Muscle of leg (tissue), 11 donors: ENCODE data around the gene KCNN3. TPM values are rescaled to one million over a fixed set of nuclear protein-coding genes. Genes with fewer than 3 reads are reported as not detected.

Source experiments
- DNase-seq: peaks from one replicate; pipeline ENCODE4 v3.0.0; 2013
- H3K27ac ChIP-seq: one replicate; pipeline ENCODE4 v1.5.1; 2013; ENCODE audit warnings: mild to moderate bottlenecking, low read length, control low read depth
- H3K27me3 ChIP-seq: one replicate; pipeline ENCODE4 v1.6.1; 2013; ENCODE audit warnings: low read length; ENCODE audit not compliant: control insufficient read depth, insufficient read depth
- H3K36me3 ChIP-seq: one replicate; pipeline ENCODE4 v1.6.1; 2013; ENCODE audit warnings: low read length; ENCODE audit not compliant: control insufficient read depth, insufficient read depth
- H3K4me1 ChIP-seq: one replicate; pipeline ENCODE4 v1.6.1; 2013; ENCODE audit warnings: low read length; ENCODE audit not compliant: control insufficient read depth, insufficient read depth
- H3K4me3 ChIP-seq: one replicate; pipeline ENCODE4 v1.5.1; 2013; ENCODE audit warnings: low read length, control low read depth
- H3K9me3 ChIP-seq: replicated peaks from 2 replicates; pipeline ENCODE4 v1.6.1; 2013; ENCODE audit warnings: low read depth, low read length; ENCODE audit not compliant: control insufficient read depth
- WGBS: methylation state at CpG from one replicate; pipeline ENCODE4 v1.1.5; 2013; ENCODE audit warnings: missing lambda C conversion rate; ENCODE audit not compliant: insufficient coverage; 5-methylcytosine and 5-hydroxymethylcytosine counted together
- polyA plus RNA-seq, 8 donors: library from polyadenylated mRNA; unstranded; fragments of 120-200 nt; gene quantifications; one replicate each; pipeline versions ENCODE4 v1.2.1 to v1.2.3, GENCODE V29; 2013; ENCODE audit warnings: inconsistent platforms in 1 of 8, low replicate concordance in 1 of 8; ENCODE audit not compliant: insufficient read length in 8 of 8, insufficient read depth in 1 of 8
- total RNA-seq: library from RNA; stranded (reverse); fragments of 120-200 nt; gene quantifications from one replicate; pipeline ENCODE4 v1.2.4, GENCODE V29; 2013

Gene KCNN3
- total and polyA plus RNA-seq, 9 donors: 5.1 to 9.6 (median 7.5) TPM

DNA sequence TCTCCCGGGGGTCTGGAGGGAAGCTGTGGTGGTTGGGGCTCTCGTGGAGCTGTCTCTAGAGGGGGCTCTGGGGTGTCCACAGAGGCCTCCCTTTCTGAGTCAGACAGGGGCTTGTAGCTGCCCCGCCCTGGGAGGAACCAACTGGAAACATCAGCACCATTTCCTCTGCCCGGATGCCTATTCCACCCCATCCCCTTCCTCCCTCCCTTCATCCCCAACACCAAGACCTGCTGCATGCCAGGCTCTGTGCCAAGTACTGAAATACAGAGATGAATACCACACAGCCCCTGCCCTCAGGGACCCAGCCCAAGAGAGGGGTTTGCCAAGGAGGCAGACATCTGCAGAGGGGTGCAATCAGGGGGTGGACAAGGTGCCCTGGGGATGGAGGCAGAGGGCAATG lies 136.5 kb downstream of the KCNN3 start:
- Histone ChIP-seq H3K4me3 (no peak overlapping the region), H3K27me3 (no peaks in the 10 kb centered on the region), H3K27ac (no peak overlapping the region), H3K9me3 (no peaks in the 10 kb centered on the region), H3K4me1 (peaks cover 34% of the 10 kb centered on the region), H3K36me3 (peaks cover 16% of the 10 kb centered on the region)
- DNase-seq: no peak
- 58% methylated on average over 4 of the region's 4 CpGs for WGBS

DNA sequence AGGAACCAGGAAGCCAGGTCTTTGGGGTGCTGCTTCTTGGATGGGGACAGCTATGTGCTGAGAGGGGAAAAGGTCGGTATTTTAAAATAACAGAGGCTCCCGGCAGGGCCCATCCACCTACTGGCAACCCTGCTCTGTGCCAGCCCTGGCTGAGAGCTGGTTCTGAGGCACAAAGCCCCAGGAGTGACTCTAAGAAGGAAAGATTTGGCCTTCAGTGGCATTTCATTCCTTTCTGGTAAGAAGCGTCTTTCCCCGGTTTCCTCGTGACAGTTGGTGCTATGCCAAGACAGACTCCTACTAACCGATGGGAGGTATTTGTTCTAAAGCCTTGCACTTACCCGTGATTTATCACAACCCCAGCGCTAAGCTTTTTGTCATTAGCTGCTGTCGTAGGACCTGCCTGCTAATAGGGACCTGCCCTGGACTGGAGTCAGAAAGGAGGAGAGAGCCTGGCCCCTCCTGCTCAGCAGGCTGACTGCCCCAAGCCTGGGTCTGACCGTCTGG lies 139.0 kb downstream of the KCNN3 start:
- WGBS: 20% methylated on average over 3 of the region's 10 CpGs
- H3K27me3 ChIP-seq: no peaks in the 10 kb centered on the region
- no peaks in the 10 kb centered on the region for H3K9me3 ChIP-seq
- H3K4me1 ChIP-seq: peaks cover 42% of the 10 kb centered on the region
- peaks cover 17% of the 10 kb centered on the region for H3K36me3 ChIP-seq
- peak; percentile 47 for DNase-seq
- peak overlapping the region; percentile 57 for H3K27ac ChIP-seq
- no peak overlapping the region for H3K4me3 ChIP-seq

DNA sequence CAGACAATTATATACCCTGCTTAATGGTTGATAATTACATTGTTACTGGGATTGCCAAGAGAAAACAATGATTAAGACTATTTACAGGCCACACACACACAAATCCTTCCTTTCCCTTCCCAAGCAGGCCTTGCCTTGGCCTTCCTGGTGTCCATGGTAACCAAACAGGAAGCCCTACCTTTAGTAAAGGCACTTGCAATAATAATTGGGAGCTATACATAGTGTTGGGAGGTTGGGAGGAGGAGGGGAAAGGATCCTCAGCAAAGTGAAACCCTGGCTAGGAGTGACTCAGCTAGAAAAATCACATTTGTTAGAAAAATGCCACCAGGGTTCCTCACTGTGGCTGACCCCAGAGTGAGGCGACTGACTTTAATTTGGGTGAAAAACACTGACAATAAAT lies 139.8 kb downstream of the KCNN3 start:
- no CpG with 5 or more reads among the region's 1 CpG for WGBS
- Histone ChIP-seq H3K27me3 (no peaks in the 10 kb centered on the region), H3K9me3 (no peaks in the 10 kb centered on the region), H3K27ac (peak overlapping the region; percentile 60), H3K36me3 (peaks cover 14% of the 10 kb centered on the region), H3K4me1 (peaks cover 42% of the 10 kb centered on the region), H3K4me3 (no peak overlapping the region)
- peak; percentile 69 for DNase-seq

DNA sequence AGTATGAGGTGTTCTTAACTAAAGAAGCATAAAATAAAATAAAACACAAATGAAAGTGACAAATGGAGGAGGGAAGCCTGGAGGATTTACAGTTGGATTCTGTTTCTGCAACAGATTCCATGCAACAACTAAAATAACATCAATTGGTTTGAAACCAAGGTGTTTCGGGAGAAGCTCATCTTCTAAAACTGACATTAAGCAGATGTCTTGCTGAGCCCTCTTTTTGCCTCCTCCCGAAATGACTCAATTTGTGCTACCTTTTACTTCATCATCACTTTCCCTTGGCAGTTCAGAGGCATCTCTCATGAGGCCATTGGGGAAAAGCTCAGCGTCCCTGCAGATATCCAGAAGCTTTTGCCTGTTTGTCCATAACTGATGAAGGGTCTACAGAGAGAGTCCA lies 140.5 kb downstream of the KCNN3 start:
- H3K36me3 ChIP-seq: peaks cover 14% of the 10 kb centered on the region
- no peak for DNase-seq
- peaks cover 42% of the 10 kb centered on the region for H3K4me1 ChIP-seq
- H3K27ac ChIP-seq: peak overlapping the region; percentile 60
- H3K4me3 ChIP-seq: no peak overlapping the region
- no peaks in the 10 kb centered on the region for H3K27me3 ChIP-seq
- H3K9me3 ChIP-seq: no peaks in the 10 kb centered on the region
- WGBS: 28% methylated on average over 3 of the region's 3 CpGs

DNA sequence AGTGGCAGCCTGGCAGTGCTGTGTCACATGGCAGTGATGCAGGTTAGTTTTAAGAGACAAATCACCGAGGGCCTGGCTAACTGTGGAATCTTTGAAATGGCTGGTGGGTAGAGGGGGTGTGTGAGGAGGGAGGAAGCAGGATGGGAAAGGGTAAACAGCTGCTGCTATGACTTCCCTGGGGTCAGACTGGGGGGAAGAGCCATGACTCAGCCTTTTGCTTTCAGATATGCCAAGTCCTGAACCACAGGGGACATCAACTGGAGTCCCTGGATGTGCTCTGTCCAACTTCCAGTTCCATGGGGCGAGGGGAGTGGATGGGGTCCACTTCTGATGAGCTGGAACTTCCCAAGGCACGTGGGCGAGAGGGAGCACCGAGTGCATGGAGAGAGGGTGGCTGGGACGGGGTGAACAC lies 141.0 kb downstream of the KCNN3 start:
- Histone ChIP-seq H3K36me3 (peaks cover 14% of the 10 kb centered on the region), H3K4me1 (peaks cover 42% of the 10 kb centered on the region), H3K4me3 (no peak overlapping the region), H3K9me3 (no peaks in the 10 kb centered on the region), H3K27me3 (no peaks in the 10 kb centered on the region), H3K27ac (peak overlapping the region; percentile 20)
- WGBS: 54% methylated on average over 2 of the region's 6 CpGs
- peak; percentile 42 for DNase-seq

DNA sequence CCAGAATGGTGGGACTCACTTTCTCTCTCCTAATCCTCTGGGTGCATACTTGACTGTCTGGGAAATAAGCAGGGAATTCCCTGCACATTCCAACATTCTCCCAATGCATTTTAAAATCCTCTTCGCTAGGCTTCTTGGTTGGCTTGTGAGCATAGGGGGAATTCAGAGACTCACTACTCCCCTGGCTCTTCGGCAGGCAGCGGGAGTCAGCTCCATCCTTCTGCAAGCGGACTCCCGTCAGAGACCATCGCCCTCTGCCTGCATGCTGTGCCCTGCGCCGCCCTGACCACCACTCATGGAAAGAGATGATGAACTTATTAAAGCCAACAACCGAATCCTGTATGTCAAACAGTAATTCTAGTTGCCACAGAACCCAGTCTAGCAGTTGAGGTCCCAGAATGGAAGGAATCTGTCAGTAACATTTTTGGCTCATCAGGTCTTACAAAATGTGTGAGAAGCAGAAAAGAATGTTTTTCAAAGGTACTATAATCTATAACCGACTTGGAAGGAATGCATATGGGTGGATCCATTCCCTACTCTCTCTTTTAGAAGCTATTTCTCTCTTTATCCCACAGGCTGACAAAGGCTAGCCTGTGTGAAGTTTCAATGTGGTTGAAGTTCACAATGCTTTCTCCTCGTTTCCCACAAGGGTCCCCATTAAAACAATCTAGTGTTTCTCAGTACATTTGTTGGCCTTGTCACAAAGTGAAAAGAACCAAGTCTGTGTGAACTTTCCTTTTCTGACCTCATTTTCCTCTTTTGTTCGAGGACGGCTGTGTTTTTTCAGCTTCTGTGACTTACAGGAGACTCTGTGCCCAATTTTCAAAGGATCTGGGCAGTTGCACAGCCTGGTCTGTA lies 143.0 kb downstream of the KCNN3 start:
- Histone ChIP-seq H3K9me3 (no peaks in the 10 kb centered on the region), H3K4me1 (peaks cover 36% of the 10 kb centered on the region), H3K27me3 (no peaks in the 10 kb centered on the region), H3K27ac (no peak overlapping the region), H3K36me3 (peaks cover 9% of the 10 kb centered on the region), H3K4me3 (no peak overlapping the region)
- 77% methylated on average over 10 of the region's 13 CpGs for WGBS
- no peak for DNase-seq

DNA sequence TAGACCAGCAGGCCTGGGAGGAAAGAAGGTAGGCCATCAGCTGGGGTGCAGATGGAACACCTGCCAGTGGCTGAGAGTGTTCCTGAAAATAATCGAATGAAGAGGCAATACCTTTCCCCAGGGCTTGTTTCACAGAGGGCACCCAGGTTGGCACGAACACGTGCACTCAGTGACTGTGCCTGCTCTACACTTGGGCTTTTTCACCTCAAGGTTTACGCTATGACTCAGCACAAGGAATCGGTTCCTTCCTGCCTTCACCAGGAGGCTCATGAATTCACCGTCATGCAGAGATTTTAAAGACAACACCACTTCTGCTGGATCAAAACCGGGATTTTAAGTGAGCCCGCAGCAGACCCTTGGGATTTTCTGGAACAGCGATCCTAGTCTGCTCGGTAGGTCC lies 143.6 kb downstream of the KCNN3 start:
- Histone ChIP-seq H3K27ac (no peak overlapping the region), H3K4me3 (no peak overlapping the region), H3K9me3 (no peaks in the 10 kb centered on the region), H3K27me3 (no peaks in the 10 kb centered on the region), H3K4me1 (peaks cover 30% of the 10 kb centered on the region), H3K36me3 (peaks cover 9% of the 10 kb centered on the region)
- no peak for DNase-seq
- WGBS: 51% methylated on average over 7 of the region's 10 CpGs

DNA sequence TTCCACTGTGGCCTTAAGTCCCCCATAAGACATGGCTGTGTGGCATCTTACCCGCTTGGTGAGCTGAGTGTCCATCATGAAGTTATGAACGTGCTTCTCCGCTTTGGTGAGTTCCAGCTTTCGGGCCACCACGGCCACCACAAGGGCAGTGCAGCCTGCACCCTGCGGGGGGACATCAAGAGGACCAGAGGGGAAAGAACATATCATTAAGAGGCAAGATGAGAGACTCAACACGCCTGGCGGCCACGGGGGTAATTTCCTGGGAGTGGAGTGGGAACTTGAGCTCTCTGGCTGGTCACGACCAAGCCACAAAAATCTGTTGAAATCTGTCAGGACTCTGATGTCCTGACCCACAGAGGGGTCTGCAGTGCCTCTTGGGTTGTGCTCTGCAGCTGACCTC lies 144.2 kb downstream of the KCNN3 start:
- Histone ChIP-seq H3K4me1 (peaks cover 26% of the 10 kb centered on the region), H3K27ac (no peak overlapping the region), H3K27me3 (no peaks in the 10 kb centered on the region), H3K9me3 (no peaks in the 10 kb centered on the region), H3K4me3 (no peak overlapping the region), H3K36me3 (peaks cover 9% of the 10 kb centered on the region)
- DNase-seq: no peak
- WGBS: 91% methylated on average over 10 of the region's 10 CpGs

DNA sequence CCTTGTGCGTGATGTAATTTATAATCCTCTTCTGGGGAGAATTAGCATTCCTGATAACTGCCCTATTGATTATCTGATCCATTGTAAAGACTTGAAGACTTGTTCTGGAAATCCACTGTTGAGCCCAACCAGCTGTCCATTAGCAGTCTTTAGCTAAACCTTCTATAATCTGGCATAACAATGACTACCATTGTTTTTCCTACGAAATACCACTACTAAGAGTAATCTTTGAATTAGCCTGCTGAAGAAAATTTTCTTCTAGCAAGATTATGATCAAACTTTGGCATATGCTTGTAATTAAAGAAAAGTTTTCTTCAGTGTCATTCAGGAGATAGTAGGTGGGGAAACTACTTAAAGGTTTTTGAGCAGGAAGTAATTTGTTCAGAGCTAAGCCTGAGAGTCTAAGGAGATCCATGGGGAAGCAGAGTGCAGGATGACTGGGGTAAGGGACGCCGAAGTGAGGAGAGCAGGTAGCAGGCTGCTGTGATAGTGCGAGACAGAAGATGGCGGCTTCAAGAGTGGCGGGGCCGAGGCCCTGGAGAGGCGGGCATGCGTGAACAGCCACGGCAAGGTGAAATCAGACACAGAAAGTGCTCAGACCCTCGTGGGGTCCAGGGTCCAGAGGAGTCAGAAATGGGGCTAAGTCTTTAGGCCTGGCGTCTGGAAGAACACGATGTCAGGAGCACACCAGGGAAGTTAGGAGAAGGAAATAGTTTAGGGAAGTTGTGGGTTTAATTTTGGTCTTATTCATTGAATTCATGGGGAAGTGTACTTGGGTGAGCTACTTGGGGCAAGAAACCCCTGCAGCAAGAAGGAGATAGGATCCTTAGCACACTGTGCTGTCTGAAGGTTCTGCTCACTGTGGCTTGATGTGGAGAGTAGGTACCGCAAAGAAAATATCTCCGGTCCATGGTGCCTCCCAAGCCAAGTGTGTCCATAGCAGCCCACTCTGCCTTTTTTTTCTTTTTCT lies 149.5 kb downstream of the KCNN3 start:
- 84% methylated on average over 9 of the region's 16 CpGs for WGBS
- Histone ChIP-seq H3K4me3 (no peak overlapping the region), H3K27me3 (no peaks in the 10 kb centered on the region), H3K4me1 (no peaks in the 10 kb centered on the region), H3K27ac (no peak overlapping the region), H3K9me3 (no peaks in the 10 kb centered on the region), H3K36me3 (peaks cover 6% of the 10 kb centered on the region)
- DNase-seq: peak; percentile 56
